ENCODE results near the gene CST9L.

CST9L gene, protein sequence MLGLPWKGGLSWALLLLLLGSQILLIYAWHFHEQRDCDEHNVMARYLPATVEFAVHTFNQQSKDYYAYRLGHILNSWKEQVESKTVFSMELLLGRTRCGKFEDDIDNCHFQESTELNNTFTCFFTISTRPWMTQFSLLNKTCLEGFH
- total RNA-seq: 0 reads per million in 4 donors

GRCh38 chr20:23568320-23568970 lies at the start of gene CST9L:
Gene CST9L (minus strand): TSS chr20:23568484. CDS start chr20:23568450, 34 bp downstream.
- DNase-seq: no peak

DNA sequence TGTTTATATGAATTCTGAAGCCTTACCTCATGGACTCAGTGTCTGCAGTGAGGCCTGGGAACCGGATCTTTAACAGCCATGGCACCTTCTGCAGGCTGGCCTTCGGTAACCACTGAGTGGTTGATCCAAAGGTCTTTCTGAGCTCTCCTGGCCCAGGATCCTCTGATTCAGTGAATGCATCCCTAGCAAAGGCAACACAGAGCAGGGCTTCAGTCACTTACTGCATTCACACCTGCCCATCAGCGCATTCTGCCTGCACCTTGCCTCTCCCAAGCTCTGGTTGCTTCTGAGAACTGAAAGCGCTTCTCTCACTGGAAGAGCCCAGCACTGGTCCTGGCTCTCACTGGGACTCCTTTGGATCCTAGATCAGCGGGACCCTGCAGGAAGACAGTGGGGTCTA lies 45.9 kb upstream of the CST9L start:
- no peak for DNase-seq

DNA sequence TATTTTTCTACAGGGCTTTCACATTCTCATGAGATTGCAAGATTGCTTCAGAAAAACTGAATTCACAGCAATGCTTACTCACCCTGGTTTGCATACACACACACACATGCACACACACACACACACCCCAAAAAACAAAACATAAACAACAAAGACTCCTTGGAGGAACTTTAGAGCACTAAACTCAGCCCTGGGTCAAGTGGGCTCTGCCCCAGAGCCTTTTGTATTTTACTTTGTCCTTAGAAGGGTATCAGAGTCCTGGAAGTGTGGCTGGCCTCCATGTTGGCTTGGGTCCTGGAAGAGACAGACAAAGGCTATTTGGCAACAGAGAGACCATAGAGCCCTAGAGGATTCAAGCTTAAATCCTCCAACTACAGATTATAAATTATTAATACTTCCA lies 45.4 kb upstream of the CST9L start:
- DNase-seq: no peak

DNA sequence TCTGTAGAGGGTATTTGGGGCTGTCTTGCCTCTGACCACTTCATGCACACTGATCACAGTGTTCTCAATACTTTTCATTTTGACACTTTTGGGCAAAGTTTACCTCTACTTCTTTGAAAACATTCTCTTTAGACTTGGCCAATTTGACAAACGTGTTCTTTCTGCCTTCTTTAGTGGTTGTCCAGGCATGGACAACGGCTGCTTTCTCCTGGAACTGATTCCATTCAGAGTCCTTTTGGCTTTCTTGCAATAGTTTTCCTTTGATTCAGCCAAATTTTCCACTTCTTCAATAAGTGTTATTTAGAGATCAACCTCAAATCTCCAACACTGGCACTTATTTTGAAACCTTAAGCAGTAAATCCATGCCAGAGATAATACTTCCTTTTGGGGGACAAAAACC lies 44.1 kb upstream of the CST9L start:
- DNase-seq: no peak

GRCh38 chr20:23609486-23610109 lies 41.3 kb upstream of the CST9L start:
- no peak for DNase-seq

DNA sequence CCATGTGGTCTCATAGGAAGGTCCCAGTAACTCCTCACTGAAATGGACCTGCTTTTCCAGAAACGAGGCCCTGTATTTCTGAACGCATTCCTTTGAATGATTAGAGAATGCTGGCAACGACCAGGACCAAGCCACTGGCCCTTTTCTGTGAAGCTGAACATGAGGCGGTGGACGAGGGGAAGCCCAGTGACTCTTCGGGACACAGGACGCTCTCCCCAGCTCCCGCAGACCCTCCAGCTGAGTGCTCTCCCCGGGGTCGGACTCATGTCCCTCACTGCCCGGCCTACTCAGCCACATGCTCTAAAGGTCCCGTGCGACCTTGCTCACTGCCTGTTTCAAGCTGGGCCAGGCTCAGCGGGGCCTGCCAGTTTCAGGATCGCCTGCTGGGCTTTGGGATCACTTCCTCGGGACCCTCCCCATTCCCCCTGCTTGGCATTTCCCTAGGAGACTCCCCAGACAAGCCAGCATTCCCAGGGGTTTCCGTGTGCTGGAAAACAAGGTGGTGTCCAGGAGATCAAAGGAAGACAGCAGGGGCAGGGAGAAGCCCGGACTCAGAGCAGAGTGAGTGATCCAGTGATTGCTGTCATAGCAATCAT lies 40.1 kb upstream of the CST9L start:
- DNase-seq: no peak

DNA sequence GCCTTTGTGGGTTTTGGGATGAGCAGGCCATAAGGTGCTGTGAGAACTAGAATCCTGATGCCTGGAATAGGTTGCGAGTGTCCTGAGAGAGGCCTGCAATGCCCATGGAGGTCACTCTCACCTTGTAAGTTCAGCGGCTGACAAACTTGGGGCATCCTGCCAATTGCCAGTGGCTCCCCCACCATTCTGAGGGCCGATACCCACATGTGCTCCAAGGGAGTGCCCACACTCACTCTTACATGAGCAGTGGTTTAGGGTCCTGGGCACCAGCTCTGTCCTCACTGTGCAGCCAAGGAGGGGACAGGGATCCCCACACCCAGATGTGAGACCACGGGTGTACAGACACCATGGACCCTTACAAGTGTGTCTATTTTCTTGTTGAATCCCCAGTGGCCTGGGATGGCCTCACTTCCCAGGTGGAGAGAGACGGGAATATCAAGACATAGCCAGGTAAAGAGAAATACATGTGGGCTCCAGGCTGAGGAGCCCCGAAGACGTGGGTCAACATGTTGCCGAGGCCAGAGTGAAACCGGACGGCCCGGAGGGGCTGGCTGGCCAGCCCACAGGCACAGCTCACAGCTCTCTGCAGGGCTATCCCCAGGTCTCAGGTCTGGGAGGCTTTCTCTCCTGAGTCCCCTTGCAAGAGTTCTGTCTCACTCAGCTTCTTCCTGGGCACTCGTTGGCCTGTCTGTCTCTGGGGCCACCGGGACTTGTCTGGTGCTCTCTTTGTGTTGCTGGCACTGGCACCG lies 39.4 kb upstream of the CST9L start:
- DNase-seq: no peak

DNA sequence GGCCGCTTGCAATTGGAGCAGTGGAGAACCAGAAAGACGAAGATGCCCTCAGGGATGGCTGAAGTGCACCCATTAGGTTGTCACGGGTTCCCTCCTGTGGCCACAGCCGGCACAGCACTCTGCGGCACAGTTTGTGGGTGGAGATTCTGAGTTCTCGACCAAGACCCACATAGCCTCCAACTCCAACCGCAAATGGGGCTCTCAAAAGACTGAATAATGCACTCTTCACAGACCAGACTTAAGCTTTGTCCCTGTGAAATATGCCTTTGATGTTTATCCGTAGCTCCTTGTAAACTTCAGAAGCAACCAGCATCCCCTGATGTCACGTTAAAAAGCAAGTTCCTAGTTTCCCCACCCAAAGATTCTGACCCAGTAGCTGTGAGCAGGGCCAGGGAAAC lies 38.4 kb upstream of the CST9L start:
- peak in 3 of 5 donors; percentile 12 to 30 (median 23) for DNase-seq

- no peak for DNase-seq
Measured at GRCh38 chr20:23605867-23606651, 37.8 kb upstream of the CST9L start, which contains the start of gene CST9. Gene CST9 (minus strand): TSS chr20:23605917. CDS start chr20:23605864, 53 bp downstream.

DNA sequence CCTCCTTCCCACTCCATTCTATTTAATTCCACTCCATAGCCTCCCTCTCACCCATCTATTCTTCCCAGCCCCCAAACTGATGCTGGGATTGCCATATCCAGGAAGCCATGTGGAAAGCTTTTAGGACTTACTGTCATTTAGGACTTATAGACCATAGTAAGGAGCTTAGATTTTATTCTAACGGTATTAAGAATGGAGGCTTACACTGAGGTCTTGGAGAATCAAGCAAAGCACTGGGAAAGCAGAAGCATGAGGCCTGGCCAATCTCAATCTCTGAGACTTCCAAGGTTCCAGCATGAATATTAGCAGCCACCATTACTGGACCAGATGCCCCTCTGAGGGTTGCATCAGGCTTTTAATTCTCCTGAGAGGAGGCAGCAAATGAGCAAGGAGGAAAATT lies 36.0 kb upstream of the CST9L start:
- DNase-seq: no peak

- no peak for DNase-seq
Measured at GRCh38 chr20:23603321-23603720, 35.0 kb upstream of the CST9L start.

DNA sequence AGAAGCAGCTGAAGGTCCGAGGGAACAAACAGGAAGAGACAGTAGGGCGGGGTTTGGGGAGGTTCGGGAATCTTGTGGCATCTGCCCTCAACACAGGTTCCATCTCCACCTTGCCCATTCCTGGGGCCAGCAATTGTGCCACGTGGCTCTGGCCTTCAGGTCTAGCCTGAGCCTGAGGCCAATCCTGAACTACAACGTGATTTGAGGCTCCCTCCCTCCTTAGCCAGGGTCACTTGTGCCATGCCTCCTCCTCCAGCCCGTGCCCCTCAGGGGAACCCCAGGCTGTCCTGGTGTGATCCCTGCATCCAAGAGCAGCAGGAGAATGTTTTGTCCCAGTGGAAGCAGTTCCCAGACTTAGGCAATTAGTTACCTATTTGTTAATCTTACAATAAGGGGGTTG lies 34.4 kb upstream of the CST9L start:
- DNase-seq: no peak

DNA sequence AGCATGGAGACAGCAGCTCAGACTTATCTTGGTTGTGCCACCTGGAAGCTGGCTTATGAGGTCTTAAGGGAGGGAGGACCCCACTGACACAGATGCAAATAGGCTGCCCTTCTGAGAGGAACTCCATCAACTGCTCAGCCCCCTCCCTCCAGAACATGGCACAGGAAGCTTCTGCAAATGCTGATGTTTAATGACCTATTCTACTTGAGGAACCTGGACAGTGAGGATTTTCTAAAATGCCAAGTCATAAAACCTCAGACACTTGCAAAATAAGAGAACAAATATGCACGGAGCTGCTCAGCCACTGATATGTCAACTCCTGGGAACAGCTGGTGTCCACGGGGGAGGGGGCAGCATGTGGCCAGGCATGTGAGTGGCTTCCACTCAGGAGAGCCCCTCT lies 34.0 kb upstream of the CST9L start:
- DNase-seq: no peak

DNA sequence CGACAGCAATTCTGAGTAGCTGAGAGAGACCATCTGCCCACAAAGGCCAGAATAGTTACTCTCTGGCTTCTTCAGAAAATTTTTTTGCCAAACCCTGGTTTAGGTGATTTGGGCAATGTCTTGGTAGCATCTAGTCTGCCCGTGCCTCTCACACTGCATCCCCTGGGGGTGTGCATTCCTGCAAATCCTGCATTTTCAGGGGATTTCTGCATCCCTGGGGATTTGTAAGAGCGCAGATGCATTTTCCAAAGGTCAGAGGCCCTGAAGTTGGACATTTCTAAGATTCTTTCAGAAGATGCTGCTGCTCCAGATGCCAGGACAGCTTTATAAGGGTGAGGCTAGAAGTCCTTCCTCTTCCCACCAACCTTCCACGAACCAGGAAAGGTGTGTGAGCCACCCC lies 33.4 kb upstream of the CST9L start:
- no peak for DNase-seq

GRCh38 chr20:23598481-23598880 lies 30.2 kb upstream of the CST9L start:
- DNase-seq: no peak

DNA sequence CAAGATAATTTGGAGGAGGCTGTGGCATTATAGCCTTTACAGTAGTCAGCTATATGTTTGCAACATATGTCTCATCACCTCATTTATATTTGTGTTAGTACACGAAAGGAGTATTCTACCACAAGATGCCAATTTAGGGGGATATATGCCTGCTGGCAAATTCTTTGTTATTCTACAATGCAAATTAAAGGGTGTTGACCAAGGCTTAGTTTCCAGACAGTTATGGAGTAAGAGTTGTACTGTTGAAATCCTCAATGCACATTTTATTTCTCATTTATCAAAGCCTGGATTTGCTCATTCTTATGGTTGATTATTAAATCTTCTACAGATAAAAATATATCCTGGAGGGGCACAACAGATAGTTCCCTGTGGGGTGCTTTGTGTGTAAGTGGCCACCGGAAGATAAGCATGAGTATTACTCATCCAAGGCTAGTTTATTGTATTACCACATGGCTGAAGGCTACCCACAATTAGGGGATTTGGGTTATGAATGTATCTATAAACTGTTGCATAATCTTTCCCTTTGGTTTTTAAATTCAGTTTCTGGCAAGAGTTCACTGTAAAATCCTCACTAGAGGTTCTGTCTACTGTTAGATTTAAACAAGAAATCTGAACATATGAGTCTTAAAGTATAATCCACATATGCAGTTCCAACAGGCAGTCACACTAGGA lies 28.4 kb upstream of the CST9L start:
- no peak for DNase-seq

- DNase-seq: no peak
Measured at GRCh38 chr20:23595941-23596340, 27.7 kb upstream of the CST9L start.

DNA sequence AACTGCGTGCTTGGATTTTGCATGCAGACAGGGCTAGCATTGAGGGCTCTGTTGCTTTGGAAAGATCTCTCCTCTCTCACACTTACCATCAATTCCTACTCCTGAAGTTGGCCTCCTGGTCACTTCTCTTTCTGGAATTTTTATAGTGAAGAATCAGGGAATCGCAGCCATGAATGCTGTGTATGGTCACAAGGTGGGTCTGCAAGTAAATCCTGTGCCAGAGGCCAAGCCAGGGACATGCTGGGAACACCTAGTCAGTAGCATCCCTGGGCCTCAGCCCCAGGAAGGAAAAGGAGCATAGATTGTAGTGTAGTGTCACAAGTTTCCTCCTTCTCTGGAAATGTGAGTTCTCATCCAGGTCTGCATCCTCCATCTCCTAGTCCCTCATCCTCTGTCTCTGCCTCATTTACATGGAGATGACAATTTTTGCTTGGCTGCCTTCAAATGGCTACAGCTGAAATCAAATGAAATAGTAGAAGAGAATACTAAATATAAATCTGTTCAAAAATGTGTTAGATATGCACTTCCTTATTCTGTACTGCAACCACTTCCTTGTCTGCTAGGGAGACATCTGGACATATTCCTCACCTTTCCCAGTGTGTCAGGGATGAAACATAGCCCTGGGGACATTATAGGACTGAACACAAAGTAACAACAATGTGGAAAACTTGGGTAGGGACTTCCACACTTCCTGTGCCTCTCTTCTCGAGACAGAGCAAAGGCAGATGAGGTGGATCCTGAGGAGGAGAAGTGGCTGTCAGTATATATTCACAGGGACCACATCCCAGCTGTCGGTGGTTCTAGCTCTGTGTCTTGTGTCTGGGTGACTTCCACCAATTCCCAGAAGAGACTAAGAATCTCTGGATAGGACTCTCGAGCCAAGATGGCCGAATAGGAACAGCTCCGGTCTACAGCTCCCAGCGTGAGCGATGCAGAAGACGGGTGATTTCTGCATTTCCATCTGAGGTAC lies 20.4 kb upstream of the CST9L start:
- no peak for DNase-seq

DNA sequence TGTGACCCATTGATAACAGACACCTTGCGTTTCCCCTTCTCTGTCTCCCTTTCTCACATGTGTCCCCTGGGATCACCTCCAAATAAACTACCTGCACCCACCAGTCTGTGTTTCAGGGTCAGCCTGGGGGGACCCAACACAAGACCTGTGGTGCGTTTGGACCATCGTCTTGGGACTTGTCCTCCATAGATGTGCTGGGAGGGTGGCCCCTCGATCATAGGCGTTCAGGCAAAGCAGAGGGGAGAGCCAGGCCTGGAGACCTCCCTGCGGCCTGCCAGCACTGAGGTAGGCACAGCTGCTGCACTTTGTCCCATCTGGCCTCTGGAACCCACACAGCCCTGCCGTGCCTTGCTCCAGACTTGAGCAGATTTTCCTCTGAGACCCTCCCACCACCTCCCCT lies 19.3 kb upstream of the CST9L start:
- DNase-seq: no peak

DNA sequence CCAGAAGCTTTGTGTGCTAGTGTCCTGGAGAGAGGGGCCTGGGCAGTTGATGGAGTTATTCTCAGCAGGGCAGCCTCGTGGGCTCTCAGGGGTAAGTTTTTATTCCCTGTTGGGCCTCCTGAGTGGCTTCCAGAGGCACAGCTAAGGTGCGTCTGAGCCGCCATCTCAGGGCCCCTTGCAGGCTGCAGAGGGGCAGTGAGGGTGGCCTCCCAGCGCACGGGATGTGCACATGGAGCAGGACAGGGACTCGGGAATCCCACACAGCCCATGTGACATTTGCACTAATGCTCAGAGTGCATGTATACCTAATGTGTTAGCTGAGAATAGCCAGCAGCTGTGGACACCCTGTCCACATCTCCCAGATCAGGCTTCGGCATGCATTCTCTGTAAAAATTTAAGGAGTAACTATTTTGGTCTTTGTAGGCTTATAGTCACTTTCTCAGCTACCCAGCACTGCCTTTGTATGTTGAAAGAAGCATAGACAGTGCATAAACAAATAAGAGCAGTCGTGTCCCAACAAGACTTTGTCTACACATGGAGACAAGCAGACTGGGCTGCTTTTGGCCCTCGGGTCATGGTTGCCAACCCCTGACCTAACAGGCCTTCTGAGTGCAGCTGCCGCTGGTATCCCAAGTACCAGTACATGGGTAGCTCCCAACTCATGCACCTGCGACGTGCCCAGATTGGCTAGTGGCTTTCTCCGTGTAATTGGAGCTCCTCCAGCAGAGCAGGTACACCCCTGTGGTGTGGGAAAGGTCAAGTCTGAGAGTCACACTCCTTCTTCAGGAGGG lies 18.6 kb upstream of the CST9L start:
- DNase-seq: no peak
